DMS53 treated with DMSO at 0.1 percent for 48 hours (cell line): ENCODE results near the gene RIOX2.

Source experiments
- DNase-seq: peaks from one replicate; lab custom pipeline; 2025; ENCODE audit not compliant: unreplicated experiment; lab: John Stamatoyannopoulos, UW

RIOX2 gene

GRCh38 chr3:97990624-97991292 lies 18.5 kb upstream of the RIOX2 start:
- DNase-seq, result no peak

GRCh38 chr3:97988784-97989568 lies 16.7 kb upstream of the RIOX2 start:
- DNase-seq, result no peak

GRCh38 chr3:97987306-97987705 lies 15.1 kb upstream of the RIOX2 start:
- no peak for DNase-seq

- no peak for DNase-seq
Observed at GRCh38 chr3:97983933-97984491, 11.8 kb upstream of the RIOX2 start.

GRCh38 chr3:97981886-97982285 lies 9.7 kb upstream of the RIOX2 start:
- DNase-seq, result no peak

- no peak for DNase-seq
Observed at GRCh38 chr3:97979610-97980009, 7.4 kb upstream of the RIOX2 start.

GRCh38 chr3:97975466-97975865 lies 3.2 kb upstream of the RIOX2 start:
- DNase-seq, result no peak

GRCh38 chr3:97974996-97975395 lies 2.8 kb upstream of the RIOX2 start:
- DNase-seq, result no peak

- DNase-seq, result no peak
Observed at GRCh38 chr3:97972976-97973375, 745 bp upstream of the RIOX2 start.

GRCh38 chr3:97970956-97971620 lies 1.1 kb downstream of the RIOX2 start:
- no peak for DNase-seq

GRCh38 chr3:97970156-97970555 lies 2.1 kb downstream of the RIOX2 start:
- DNase-seq, result no peak

GRCh38 chr3:97969541-97969940 lies 2.7 kb downstream of the RIOX2 start:
- no peak for DNase-seq

GRCh38 chr3:97968376-97968775 lies 3.9 kb downstream of the RIOX2 start:
- no peak for DNase-seq

- DNase-seq, result no peak
Observed at GRCh38 chr3:97967966-97968365, 4.3 kb downstream of the RIOX2 start.

- no peak for DNase-seq
Observed at GRCh38 chr3:97960993-97961766, 11.1 kb downstream of the RIOX2 start.

GRCh38 chr3:97960551-97960950 lies 11.7 kb downstream of the RIOX2 start:
- DNase-seq, result no peak

GRCh38 chr3:97959872-97960271 lies 12.4 kb downstream of the RIOX2 start:
- DNase-seq, result no peak

GRCh38 chr3:97958796-97959195 lies 13.4 kb downstream of the RIOX2 start:
- no peak for DNase-seq

GRCh38 chr3:97958396-97958795 lies 13.8 kb downstream of the RIOX2 start:
- DNase-seq, result no peak

GRCh38 chr3:97957617-97958311 lies 14.5 kb downstream of the RIOX2 start:
- no peak for DNase-seq
